Glomerular visceral epithelial cell (primary cell): ENCODE data around the gene RUVBL2.

Source experiments
- DNase-seq: peaks from one replicate; pipeline ENCODE4 v3.0.0-alpha.2; 2016; ENCODE audit errors: extremely low spot score

The RUVBL2 gene

DNA sequence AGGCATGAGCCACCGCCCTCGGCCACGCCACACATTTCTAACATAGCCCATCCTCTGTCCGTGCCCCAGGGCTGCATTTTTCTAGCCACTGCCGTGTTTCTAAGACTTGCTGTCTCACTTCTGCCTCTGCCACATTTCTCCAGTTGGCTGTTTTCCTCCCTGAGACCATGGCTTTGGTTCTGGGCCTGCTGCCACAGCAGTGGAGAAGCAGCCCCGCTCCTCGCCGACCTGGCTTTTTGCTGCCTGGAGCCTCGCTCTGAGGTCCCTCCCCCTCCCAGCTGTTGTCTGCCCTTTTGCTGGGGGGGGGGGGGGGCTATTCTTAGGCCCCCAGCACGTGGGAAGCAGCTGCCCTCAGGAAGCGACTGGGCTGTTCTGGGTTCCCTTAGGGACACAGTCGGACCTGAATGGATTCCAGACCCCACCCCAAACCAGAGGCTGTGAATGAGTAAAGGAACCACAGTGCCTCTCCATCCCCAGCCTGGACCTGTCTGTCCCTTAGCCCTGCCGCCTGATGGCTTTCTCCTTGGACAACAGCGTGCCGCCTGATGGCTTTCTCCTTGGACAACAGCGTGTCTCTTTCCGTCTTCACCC is 3.9 kb upstream of the RUVBL2 start:
- DNase-seq, result no peak

DNA sequence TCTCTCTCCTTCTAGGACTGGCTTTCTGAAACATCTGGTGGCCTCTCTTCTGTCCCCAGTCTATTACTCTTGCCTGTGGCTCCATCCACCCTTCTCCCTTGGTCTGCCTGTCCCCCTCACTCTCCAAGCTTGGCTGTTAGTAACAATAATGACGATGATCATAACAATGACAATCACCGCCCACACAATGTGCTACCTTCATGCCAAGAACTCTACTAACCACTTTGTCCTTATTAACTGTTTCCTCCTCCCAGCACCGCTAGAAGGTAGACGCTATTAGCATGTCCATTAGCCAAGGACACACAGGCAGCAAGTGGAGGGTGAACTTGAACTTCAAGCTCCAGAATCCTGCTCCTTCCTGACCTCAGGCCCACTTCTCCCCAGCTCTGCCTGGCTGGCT is 3.3 kb upstream of the RUVBL2 start:
- DNase-seq, result no peak

DNA sequence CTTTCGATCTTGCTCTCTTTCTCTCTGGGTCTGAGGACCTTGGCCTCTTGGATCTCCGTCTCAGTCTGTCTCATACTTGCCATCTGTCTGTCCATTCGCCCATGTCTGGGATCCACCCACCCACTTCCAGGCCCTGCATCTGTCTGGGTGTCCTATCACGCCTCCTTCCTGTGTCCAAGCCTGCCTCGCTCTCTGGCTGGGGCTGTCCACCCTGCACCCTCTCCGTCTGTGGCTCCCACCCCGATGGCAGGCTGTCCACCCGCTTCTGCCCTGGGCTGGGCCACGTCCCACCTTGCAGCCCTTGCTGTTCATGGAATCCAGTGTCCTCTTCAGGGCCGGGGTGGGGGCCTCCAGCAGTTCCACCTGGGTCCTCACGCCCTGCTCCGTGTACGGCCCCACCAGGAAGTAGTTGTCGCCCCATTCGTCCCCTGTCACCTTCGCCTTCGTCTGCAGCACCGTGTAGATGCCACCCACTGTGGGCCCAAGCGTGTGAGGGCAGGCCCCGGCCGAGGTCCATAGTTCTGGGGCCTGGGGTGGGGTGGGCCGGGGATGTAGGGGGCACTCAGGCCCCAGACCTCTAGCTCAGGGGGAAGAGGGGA is 2.6 kb upstream of the RUVBL2 start:
- no peak for DNase-seq

DNA sequence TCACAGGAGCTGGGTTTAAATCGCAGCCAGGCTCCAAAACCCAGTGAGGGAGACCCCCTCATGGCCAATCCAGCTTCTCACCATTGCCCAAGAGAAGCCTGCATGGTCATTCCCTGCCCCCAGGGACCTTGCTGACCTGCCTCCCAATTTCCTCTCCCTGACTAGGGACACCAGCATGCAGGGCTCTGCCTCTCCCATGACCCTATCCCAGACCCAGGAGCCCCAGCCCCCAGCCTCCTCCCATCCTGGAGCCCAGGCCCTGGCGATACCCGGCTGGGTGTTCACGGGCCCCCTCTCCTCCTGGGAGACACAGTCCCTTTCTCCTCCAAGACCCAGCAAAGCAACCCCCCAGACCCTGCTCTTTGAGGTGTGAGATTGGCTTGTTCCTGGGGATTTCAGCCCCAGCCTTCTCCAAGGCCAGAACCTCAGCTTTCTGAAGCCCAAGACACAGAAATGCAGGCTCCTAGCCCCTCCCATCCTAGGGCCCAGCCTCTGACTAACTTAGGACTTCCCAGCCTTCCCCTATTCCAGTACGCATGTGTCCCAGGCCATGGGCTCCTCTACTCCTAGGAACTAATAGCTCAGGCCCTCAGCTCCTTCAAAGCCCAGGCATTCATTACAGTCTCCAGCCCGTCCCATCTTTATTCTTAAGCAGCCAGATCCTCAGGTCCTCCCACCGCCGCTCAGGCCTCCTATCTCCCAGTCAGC is 1.7 kb upstream of the RUVBL2 start:
- peak; percentile 79 for DNase-seq

DNA sequence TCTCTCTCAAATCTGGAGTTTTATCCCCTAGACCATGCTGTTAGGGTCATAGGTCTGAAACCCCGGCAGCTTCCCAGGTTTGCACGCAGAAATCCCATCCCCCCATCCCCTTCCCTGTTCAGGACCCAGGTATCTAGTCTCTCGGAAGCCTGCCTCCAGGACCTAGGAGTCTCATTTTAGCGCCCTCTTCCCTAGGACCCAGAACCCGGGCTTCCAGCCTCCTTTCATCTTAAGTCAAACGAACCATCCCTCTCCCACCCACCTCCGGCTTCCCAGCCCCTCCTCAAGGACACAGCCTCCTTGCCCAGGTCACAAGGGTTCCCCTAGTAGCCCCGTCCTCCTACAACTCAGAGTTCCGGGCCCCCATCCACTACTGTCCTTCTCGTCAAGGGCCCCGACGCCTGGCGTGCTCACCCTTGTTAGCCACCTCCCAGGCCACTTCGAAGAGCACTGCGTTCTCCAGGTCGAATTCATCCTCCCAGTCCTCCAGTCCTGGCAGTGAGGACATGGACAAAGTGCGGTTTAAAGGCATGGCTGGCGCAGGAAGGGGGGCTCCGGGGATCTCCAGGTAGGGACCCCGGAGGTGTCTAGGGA is 1.0 kb upstream of the RUVBL2 start:
- no peak for DNase-seq

DNA sequence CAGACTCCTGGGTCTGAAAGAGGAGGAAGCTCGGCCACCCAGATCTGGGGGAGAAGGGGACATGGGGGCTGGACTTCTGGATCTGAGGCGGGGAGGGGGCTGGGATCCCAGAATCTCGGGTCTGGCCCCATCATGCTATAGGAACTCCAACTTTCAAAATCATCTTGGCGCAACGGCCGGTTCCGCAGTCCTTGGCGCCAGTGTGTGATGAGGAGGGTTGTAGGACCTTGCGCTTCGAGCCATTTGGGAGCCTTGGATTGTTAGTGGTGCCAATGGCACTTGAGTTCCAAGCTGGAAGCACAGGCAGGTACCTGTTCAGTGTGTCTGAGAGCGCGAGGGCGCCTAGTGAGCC is 324 bp downstream of the RUVBL2 start:
- no peak for DNase-seq

DNA sequence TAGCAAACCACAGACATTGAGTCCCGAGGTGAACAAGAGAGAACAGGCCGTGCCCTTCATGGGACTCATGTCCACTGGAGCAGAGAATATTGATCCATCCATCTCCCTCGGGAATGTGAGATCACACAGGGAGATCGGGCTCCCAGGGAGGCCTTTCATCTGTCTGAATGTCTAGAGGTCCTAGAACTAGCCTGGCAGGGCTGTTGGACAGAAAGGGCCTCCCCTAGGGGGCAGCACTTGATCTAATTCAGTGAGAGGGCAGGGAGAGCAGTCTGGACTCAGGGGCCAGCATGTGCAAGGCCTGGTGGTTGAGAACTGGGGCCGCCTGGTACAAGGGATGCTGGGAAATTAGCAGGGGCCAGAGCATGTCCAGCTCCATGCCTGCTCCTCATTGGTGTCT is 4.3 kb downstream of the RUVBL2 start:
- peak; percentile 89 for DNase-seq

DNA sequence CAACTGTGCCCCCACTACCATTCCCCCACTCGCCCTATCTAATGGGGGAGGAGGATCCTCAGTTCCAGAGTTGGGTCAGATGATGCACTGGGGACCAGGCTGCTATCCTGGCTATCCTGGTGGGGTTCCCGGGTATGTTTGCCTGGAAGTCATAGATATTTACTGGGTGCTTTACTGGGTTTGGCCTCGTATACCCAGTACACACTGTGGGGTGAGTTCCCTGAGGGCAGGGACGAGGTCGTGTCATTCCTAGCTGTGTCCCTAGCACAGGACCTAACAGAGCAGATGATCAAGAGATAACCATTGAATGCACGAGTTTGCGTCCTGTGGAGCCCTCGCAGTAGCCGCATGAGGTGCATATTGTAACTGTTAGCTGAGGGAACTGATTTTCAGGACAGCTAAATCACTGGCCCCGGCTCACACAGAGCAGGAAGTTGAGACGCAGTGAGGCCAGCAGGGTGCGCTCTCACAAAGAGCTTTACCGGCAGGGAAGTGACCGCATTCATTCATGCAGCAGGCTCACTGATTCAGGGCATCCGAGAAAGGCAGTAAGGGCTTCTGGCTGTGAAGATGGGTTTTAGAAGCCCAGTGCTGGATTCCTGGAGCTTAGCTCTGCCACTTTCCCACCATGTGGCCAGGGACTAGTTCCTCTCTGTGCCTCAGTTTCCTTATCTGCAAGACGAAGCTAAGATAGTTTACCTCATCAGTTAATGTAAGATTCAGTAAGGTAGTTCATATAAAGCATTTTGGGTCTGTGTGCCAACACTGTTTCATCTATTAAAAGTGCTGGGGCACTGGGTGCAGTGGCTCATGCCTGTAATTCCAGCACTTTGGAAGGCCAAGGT is 6.0 kb downstream of the RUVBL2 start:
- peak; percentile 82 for DNase-seq

DNA sequence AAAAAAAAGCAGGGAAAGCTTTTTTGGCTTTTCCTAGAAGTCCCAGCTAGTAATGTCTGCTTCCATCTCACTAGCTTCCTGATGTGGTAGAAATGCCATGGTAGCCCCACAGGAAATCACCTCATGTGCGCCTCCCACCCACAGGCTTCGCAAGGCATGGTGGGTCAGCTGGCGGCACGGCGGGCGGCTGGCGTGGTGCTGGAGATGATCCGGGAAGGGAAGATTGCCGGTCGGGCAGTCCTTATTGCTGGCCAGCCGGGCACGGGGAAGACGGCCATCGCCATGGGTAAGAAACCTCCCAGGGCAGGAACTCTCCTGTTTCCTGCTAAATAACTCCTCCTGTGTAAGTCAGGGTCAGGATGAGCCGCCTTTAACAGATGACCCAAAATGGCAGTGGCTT is 10.4 kb downstream of the RUVBL2 start:
- DNase-seq, result no peak

DNA sequence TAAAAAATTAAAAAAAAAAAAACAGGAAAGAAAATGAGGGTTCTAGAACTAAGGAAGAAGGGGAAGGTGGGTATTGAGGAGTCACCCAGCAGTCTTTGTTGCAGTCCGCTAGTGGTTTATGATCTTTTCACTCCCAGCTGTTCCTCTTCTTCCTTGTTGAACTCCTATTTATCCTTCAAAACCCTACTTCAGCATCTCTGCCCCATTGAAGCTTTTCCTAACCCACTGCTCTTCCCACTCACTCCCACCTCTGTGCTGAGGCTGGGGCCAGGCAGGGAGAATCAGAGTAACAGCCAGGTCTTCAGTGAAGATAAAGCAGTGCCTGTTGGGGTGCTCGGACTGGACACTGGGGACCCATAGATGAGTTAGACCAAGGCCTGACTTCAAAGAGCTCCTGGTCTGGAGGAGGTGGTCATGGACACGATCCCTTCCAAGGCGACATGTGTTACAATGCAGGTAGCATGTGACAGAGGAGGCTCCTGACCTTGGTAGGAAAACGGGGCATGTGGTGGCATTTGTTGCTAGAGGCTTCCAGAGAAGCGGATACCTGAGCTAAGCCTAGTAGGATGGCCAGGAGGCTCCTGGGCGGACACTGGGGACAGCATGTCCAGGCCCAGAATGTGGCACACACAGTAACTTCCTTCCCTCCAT is 11.4 kb downstream of the RUVBL2 start:
- no peak for DNase-seq

DNA sequence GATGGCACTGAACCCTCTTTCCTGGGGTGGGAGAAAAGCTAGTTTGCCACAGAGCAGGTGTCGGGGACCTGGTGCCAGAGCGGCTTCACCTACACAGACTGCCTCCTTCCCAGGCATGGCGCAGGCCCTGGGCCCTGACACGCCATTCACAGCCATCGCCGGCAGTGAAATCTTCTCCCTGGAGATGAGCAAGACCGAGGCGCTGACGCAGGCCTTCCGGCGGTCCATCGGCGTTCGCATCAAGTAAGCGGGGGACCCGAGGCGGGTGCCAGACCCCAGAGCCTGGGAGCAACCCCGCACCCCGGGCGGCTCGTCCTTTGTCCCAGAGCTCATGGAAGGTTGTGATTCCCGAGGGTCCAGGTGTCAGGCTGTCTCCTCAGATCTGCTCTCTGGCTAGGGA is 13.2 kb downstream of the RUVBL2 start:
- DNase-seq, result no peak

DNA sequence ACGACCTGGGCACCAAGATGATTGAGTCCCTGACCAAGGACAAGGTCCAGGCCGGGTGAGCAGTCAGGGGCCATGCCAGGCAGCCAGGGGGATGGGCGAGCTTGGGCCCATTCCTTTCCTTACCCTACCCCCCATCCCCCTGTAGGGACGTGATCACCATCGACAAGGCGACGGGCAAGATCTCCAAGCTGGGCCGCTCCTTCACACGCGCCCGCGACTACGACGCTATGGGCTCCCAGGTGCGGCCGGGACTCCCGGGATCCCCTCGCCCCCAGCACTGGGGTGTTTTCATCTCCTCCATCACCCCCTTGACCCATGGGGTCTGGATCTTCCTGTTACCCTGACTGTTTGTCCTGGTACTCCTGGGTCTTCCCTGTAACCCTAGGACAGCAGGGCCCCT is 16.1 kb downstream of the RUVBL2 start:
- no peak for DNase-seq

DNA sequence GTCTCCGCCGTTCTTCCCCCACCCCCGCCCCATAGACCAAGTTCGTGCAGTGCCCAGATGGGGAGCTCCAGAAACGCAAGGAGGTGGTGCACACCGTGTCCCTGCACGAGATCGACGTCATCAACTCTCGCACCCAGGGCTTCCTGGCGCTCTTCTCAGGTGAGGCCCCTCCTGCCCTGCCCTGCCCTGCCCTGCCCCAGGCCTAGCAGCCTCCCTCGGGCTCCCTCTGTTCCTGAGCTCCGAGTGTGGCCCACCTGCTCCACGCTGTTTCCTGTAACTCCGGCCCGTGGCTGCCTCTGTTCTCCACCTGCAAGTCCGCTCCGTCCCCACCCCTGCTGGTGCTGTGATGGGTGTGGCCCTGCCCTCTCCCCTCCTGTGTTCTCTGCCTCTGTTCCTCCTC is 16.8 kb downstream of the RUVBL2 start:
- no peak for DNase-seq

DNA sequence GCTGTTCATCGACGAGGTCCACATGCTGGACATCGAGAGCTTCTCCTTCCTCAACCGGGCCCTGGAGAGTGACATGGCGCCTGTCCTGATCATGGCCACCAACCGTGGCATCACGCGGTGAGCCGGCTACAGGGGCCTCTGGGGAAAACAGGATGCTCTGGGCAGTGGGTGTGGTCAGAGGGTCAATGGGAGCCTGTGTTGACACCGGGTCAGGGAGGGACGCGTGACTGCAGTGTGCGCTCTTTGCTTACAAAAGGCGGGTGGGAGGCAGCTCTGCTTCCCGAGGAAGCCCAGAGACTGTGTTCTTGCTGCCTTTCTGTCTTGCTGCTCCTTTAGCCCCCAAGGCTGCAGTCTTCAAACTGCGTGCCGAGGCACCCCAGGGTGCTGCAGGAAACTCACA is 17.5 kb downstream of the RUVBL2 start:
- no peak for DNase-seq

DNA sequence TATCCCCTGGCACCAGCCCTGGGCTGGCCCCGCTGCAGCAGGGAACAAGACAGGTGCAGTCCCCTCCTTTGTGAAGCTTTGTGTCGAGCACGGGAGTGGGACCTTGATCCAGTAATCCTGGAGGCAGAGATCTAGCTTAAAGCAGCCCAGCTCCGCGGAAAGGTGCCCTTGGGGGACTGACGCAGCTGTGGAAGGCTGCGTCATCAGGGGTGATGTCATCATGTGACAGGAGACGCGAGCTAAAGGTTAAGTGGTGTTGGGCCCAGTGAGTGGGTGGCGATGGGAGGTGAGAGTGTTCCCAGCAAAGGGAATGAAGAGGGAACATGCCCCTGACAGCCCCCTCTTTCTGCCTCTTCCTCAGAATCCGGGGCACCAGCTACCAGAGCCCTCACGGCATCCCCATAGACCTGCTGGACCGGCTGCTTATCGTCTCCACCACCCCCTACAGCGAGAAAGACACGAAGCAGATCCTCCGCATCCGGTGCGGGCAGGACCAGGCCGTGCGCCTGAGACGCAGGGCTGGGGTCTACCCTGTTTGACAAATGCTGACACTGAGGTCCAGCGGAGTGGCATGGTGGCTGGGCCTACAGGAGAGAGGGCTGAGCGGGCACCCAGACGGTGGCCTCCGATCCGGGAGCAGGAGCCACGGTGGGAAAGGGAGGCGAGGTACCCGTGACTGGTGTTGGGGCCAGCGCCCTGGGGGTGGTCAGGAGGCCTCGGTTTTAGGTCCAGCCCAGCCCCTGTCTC is 20.6 kb downstream of the RUVBL2 start:
- no peak for DNase-seq

DNA sequence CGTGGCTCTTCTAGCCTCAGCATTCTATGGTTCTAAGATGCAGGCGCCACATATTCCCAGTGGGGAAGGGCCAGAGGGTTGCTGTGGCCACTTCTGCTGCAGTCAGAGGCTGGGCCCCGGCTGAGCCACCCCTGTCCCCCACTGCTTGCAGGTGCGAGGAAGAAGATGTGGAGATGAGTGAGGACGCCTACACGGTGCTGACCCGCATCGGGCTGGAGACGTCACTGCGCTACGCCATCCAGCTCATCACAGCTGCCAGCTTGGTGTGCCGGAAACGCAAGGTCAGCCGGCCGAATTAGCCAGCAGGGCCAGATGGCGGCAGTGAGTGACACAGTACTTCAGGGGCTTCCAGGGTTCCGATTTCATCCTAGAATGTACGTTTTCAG is 21.2 kb downstream of the RUVBL2 start:
- no peak for DNase-seq

DNA sequence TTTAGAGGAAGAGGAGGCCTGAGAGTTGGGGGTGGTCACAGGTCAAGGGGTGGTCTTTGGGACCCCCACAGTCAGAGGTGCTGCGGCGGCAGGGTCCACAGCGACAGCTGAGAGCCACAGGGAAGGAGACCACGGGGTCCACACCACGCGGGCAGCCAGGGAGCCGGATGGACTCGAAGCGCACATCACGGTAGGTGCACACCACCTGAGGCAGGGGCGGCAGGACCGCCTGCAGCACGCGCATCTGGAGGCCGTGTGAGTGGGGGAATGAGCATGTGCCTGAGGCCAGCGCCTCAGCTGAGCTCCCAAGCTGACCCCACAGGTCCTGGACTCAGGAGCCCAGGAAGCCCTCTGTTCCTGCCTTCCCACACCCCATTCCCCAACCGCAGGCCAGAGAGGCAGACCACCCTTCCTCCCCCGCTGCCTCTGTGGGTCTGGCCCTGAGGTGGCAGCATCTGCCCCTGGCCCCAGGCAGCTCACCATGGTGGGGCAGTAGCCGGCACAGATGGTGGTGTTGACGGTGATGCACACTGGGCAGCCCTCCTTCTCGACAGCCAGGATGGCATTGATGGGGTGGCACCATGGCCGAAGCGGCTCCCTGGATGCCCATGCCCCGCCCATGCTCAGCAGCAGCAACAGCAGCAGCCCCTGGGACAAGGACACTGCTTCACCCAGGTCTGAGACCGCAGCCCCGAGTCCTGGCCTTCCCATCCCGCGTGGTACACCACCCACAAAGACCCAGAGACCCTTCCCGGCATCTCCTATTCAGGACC is 22.6 kb downstream of the RUVBL2 start:
- no peak for DNase-seq

DNA sequence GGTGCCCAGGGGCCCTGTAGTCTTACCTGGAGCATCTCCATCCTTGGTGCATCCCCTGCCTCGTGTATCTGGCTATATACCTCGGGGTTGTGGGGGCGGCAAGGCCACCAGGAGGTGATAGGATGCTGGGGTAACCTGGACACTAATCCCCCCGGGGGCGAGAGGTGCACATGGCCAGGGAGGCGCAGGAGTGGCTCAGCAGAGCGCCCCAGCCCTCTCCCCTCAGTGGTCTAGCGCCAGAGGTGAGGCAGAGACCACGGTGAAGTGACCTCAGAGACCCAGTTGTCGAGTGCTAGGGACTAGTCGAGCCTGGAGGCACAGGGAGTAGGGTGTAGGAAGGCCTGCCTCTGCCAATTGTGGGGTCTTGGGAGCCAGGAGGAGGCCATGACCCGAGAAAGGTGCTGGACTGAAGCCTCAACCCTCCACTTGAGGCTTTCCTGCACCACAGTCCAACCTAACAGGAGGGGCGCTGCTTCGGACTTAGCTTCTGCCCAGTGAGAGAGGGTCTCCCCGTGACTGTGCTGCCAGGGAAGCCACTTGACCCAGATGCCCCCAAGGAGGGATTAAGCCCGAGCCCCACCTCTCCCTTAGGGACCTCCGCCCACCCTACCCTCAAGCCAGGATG is 23.5 kb downstream of the RUVBL2 start, which contains the start of gene LHB:
Gene LHB (minus strand): TSS at position 51 of the 625 bp plus-strand sequence. CDS start 10 bp downstream, at position 41.
- peak; percentile 14 for DNase-seq

DNA sequence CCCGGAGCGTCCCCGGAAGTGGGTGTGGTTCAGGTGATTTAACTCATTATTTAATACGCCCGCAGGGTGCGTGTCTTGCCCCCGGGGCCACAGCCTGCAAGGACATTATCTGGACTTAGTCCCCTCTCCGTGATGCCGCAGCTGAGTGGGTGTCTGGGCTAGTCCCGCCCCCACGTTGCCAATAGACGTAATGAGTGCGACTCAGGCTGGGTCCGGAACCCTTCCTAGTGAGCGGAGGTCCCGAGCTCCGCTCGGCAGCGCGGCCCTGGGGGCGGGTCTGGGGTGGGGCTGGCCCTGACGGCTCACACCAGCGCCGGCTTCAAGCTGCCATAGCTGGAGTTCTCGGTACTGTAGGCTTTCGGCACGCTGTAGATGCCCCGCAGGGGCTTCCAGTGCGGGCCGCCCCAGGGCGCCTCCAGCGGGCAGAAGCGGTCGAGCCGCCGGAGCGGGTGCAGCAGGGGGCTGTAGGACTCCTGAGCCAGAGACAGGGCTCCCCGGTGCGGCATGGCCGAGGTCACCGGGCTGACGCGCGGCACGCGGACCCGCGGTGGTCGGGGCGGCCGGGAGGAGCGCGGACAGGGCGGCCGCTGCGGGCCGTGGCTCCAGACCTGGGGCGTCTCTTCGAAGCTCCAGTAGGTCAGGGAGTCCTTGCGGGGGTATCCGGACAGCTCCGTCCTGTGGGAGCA is 24.1 kb downstream of the RUVBL2 start:
- peak; percentile 75 for DNase-seq
